ENCODE results near the gene TMEFF1. TPM values are rescaled to one million over a fixed set of nuclear protein-coding genes. Genes with fewer than 3 reads are reported as not detected.

The TMEFF1 gene
- total RNA-seq, 1 experiment from 2014 or later = 65.5 TPM

DNA sequence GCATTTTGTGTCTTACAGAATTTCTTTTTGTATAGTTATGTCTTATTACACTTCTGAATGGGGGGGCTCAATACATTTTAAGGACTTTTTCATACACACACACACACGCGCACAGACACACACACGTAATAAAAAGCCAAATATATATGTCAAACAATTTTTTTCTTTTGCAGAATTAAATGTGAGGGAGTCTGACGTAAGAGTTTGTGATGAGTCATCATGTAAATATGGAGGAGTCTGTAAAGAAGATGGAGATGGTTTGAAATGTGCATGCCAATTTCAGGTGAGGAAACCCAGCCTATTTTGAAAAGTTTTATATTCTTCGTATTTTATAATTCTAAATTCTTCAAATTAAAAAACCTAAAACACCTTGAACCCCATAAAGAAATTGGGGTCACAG lies 25.6 kb downstream of the TMEFF1 start:
- H2BK15ac ChIP-seq (ENCODE audit: low read depth, low read length) = no peak overlapping the region
- H3K4me1 Mint-ChIP-seq = peaks cover 17 to 30% of the 10 kb centered on the region in 2 experiments
- H2AFZ ChIP-seq (ENCODE audit: low read length) = no peak overlapping the region
- H3K4me3 Mint-ChIP-seq = no peak overlapping the region
- no peak overlapping the region for H3K9ac ChIP-seq (ENCODE audit: extremely low read depth, insufficient read length, low read length)
- peaks cover 17 to 39% (median 21%) of the 10 kb centered on the region in 3 experiments; a peak in 6 of 7 replicates for H3K36me3 Mint-ChIP-seq (ENCODE audit: insufficient read depth in 1 of 3, low read depth in 3 of 3)
- no peak overlapping the region for H2BK20ac ChIP-seq (ENCODE audit: low read depth, low read length, poor library complexity, severe bottlenecking)
- no peak overlapping the region for H3K4me2 ChIP-seq (ENCODE audit: insufficient read depth, insufficient read length, low read length)
- no peak overlapping the region for H2BK120ac ChIP-seq (ENCODE audit: low read depth, low read length, poor library complexity, severe bottlenecking)
- no peak overlapping the region for H2BK5ac ChIP-seq (ENCODE audit: insufficient read length, low read length)
- no peak overlapping the region for H3K27ac ChIP-seq (ENCODE audit: insufficient read length, low read depth, low read length)
- no peaks in the 10 kb centered on the region for H3K79me1 ChIP-seq (ENCODE audit: insufficient read depth, low read depth, low read length, poor library complexity, severe bottlenecking)
- no peaks in the 10 kb centered on the region for H3K23me2 ChIP-seq (ENCODE audit: insufficient read length, low read depth, low read length, poor library complexity, severe bottlenecking)
- H3K9me3 Mint-ChIP-seq = no peaks in the 10 kb centered on the region
- H3K23ac ChIP-seq (ENCODE audit: insufficient read length, low read depth, low read length) = no peak overlapping the region
- no peak overlapping the region for H3K4ac ChIP-seq (ENCODE audit: low read depth, low read length)
- no peak overlapping the region for H3K14ac ChIP-seq (ENCODE audit: insufficient read depth, low read length)
- no peak overlapping the region for H2BK12ac ChIP-seq (ENCODE audit: insufficient read length, low read depth, low read length)
- no peak for DNase-seq
- no peaks in the 10 kb centered on the region for H3K27me3 Mint-ChIP-seq (ENCODE audit: low read depth)
- peaks cover 9% of the 10 kb centered on the region; the same call in 1 of the 2 replicates for H3K79me2 ChIP-seq (ENCODE audit: insufficient read depth, low read length)
- no peaks in the 10 kb centered on the region for H3K9me3 ChIP-seq (ENCODE audit: control insufficient read depth, low read depth, low read length)
- peak overlapping the region in 1 of 3 experiments; percentile 75; a peak in 2 of 7 replicates for H3K27ac Mint-ChIP-seq
- H3T11ph ChIP-seq (ENCODE audit: low read length) = no peak overlapping the region
- H4K8ac ChIP-seq (replicated peaks; ENCODE audit: insufficient read length, low read depth, low read length) = no peak overlapping the region
- no peaks in the 10 kb centered on the region for H3K27me3 ChIP-seq (ENCODE audit: insufficient read depth, low read length)
- H3K4me1 ChIP-seq (ENCODE audit: insufficient read depth, low read length) = peaks cover 2% of the 10 kb centered on the region
- H4K20me1 ChIP-seq (ENCODE audit: control insufficient read depth, insufficient read depth, insufficient read length) = no peaks in the 10 kb centered on the region
- no peak overlapping the region for H4K5ac ChIP-seq (ENCODE audit: insufficient read length, low read depth, low read length)
- no peak overlapping the region for H3K18ac ChIP-seq (ENCODE audit: insufficient read length, low read depth, low read length)
- TF ChIP-seq, protein P1, sequence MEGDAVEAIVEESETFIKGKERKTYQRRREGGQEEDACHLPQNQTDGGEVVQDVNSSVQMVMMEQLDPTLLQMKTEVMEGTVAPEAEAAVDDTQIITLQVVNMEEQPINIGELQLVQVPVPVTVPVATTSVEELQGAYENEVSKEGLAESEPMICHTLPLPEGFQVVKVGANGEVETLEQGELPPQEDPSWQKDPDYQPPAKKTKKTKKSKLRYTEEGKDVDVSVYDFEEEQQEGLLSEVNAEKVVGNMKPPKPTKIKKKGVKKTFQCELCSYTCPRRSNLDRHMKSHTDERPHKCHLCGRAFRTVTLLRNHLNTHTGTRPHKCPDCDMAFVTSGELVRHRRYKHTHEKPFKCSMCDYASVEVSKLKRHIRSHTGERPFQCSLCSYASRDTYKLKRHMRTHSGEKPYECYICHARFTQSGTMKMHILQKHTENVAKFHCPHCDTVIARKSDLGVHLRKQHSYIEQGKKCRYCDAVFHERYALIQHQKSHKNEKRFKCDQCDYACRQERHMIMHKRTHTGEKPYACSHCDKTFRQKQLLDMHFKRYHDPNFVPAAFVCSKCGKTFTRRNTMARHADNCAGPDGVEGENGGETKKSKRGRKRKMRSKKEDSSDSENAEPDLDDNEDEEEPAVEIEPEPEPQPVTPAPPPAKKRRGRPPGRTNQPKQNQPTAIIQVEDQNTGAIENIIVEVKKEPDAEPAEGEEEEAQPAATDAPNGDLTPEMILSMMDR (conservative IDR thresholded peaks at IDR 0.05) = no peak
- no CpG with 5 or more reads among the region's 5 CpGs for WGBS (ENCODE audit: extremely low coverage, insufficient read length, low lambda C conversion rate)
- H4K91ac ChIP-seq (ENCODE audit: insufficient read length, low read depth, low read length) = no peak overlapping the region
- no peak overlapping the region for H3K56ac ChIP-seq (ENCODE audit: insufficient read length, low read depth, low read length)
- H2AK5ac ChIP-seq (ENCODE audit: insufficient read length, low read length) = no peak overlapping the region
